Right lobe of liver (tissue), 4 donors: ENCODE data around the gene MAPK1.
"Not testable (repeated sequence)": the region's sequence is repeated elsewhere in the genome, so short reads cannot be mapped to it uniquely, and the experiment has no call there.

Source experiments
- CTCF ChIP-seq, 4 donors: fragments of 200-600 bp in 3 of 4; fragments of 450-650 bp in 1 of 4; IDR thresholded peaks; one replicate each; pipeline versions ENCODE4 v1.5.1 to v1.8.0; 2016 to 2022; ENCODE audit warnings: antibody characterized with exemption in 4 of 4, mild to moderate bottlenecking in 2 of 4
- POLR2A ChIP-seq: fragments of 450-650 bp; IDR thresholded peaks from one replicate; pipeline ENCODE4 v1.6.1; 2017; ENCODE audit warnings: antibody characterized with exemption, mild to moderate bottlenecking
- donor health status: DM: no; HTN: no; CAD: no.
- donor health status: DM: no; HTN: no; CAD: no.
- donor health status: DM: no; HTN: yes; CAD: no.

GRCh38 chr22:21787565-21787964, 79.9 kb downstream of the MAPK1 start:
- not testable (repeated sequence) for TF ChIP-seq CTCF (IDR thresholded peaks at IDR 0.05); POLR2A
